Measurements from ENCODE around the gene ERICH6. TPM values are rescaled to one million over a fixed set of nuclear protein-coding genes. Genes with fewer than 3 reads are reported as not detected.

Gene ERICH6
- total and polyA plus RNA-seq, 10 of the 15 experiments (the other 5 are each of a cell fraction or from before 2014, with no cell fraction given), result 0.04 to 0.40 (median 0.22) TPM; not detected in 6

DNA sequence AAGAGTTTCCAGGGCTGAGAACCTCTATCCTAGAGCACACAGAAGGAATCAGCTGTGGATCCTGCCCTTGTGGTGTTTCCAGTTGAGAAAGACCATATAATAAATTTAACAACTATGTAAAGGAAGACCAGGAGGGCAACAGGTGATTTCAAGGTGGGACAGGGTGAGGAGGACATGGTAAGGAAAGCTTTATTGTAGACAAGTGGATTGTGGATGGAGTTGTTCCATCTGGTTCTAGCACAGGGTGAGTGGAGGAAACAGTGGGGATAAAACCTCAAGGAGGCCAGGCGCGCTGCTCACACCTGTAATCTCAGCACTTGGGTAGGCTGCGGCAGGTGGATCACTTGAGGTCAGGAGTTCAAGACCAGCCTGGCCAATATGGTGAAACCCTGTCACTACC, 42.1 kb upstream of the ERICH6 start (continued):
- TF ChIP-seq, protein P1, sequence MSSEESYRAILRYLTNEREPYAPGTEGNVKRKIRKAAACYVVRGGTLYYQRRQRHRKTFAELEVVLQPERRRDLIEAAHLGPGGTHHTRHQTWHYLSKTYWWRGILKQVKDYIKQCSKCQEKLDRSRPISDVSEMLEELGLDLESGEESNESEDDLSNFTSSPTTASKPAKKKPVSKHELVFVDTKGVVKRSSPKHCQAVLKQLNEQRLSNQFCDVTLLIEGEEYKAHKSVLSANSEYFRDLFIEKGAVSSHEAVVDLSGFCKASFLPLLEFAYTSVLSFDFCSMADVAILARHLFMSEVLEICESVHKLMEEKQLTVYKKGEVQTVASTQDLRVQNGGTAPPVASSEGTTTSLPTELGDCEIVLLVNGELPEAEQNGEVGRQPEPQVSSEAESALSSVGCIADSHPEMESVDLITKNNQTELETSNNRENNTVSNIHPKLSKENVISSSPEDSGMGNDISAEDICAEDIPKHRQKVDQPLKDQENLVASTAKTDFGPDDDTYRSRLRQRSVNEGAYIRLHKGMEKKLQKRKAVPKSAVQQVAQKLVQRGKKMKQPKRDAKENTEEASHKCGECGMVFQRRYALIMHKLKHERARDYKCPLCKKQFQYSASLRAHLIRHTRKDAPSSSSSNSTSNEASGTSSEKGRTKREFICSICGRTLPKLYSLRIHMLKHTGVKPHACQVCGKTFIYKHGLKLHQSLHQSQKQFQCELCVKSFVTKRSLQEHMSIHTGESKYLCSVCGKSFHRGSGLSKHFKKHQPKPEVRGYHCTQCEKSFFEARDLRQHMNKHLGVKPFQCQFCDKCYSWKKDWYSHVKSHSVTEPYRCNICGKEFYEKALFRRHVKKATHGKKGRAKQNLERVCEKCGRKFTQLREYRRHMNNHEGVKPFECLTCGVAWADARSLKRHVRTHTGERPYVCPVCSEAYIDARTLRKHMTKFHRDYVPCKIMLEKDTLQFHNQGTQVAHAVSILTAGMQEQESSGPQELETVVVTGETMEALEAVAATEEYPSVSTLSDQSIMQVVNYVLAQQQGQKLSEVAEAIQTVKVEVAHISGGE (CRISPR knock-in tag; IDR thresholded peaks at IDR 0.05), result no peak
- TF ChIP-seq SRF (IDR thresholded peaks at IDR 0.05; ENCODE audit: low read depth in 2 of 2, low read length in 2 of 2) (no peak), YY1 (IDR thresholded peaks at IDR 0.05; ENCODE audit: low read depth, low read length) (no peak)
- TF ChIP-seq, protein P2, sequence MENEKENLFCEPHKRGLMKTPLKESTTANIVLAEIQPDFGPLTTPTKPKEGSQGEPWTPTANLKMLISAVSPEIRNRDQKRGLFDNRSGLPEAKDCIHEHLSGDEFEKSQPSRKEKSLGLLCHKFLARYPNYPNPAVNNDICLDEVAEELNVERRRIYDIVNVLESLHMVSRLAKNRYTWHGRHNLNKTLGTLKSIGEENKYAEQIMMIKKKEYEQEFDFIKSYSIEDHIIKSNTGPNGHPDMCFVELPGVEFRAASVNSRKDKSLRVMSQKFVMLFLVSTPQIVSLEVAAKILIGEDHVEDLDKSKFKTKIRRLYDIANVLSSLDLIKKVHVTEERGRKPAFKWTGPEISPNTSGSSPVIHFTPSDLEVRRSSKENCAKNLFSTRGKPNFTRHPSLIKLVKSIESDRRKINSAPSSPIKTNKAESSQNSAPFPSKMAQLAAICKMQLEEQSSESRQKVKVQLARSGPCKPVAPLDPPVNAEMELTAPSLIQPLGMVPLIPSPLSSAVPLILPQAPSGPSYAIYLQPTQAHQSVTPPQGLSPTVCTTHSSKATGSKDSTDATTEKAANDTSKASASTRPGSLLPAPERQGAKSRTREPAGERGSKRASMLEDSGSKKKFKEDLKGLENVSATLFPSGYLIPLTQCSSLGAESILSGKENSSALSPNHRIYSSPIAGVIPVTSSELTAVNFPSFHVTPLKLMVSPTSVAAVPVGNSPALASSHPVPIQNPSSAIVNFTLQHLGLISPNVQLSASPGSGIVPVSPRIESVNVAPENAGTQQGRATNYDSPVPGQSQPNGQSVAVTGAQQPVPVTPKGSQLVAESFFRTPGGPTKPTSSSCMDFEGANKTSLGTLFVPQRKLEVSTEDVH (IDR thresholded peaks at IDR 0.05; ENCODE audit: low read depth, partially characterized antibody), result no peak

DNA sequence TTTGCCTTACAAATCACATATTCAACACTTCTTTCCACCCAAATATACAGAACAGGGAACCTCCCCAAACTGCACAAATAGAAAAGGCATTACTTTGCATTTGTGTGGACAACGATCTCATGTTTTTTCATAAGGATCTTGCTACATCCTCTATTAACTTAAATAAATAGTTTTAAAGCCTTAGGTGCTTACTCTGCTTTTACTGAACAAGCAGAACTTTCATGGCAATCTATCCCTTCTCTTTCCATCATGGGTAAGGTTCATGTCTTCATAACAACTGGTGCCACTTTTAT, 41.1 kb upstream of the ERICH6 start:
- Histone ChIP-seq H3K4me2 (ENCODE audit: control insufficient read depth, insufficient read depth) (peak overlapping the region; percentile 50; the same call in 1 of the 2 replicates), H3K9me3 (replicated peaks; ENCODE audit: control insufficient read depth, insufficient read depth, low read length) (no peaks in the 10 kb centered on the region), H3K36me3 (ENCODE audit: control insufficient read depth in 2 of 2, insufficient read depth in 2 of 2, low read length in 1 of 2) (peaks cover 2 to 8% of the 10 kb centered on the region in 2 experiments; a peak in 3 of 4 replicates), H3K79me2 (ENCODE audit: control insufficient read depth, insufficient read depth, low read length) (peaks cover 74% of the 10 kb centered on the region), H3K9ac (ENCODE audit: control insufficient read depth, insufficient read depth, low read length) (no peak overlapping the region), H4K20me1 (ENCODE audit: control insufficient read depth, insufficient read depth) (no peaks in the 10 kb centered on the region), H2AFZ (ENCODE audit: control insufficient read depth, low read depth, low read length) (no peak overlapping the region), H3K4me1 (ENCODE audit: control insufficient read depth, insufficient read depth, low read length) (peaks cover 31% of the 10 kb centered on the region), H3K4me3 (no peak overlapping the region), H3K27ac (ENCODE audit: control insufficient read depth, insufficient read depth) (no peak overlapping the region), H3K27me3 (replicated peaks in 1 of 2; ENCODE audit: control insufficient read depth in 2 of 2, insufficient read depth in 2 of 2, low read length in 1 of 2) (no peaks in the 10 kb centered on the region)
- POLR2A ChIA-PET, result interaction anchor here (1.1 to 1.6 kb wide), 3 partner anchors 10 to 17 kb away, joined by 3 to 6 read pairs (median 4); no protein-coding TSS in a partner anchor
- in situ Hi-C loops (cut with MboI), result no loop called here
- RAD21 ChIA-PET (ENCODE audit: unreplicated experiment), result no interaction called here
- TF ChIP-seq TCF12 (IDR thresholded peaks at IDR 0.05; ENCODE audit: low read depth, low read length), result no peak
- CTCF ChIA-PET, result interaction anchor here (1.0 to 3.1 kb wide), 5 partner anchors 14 to 43 kb away, joined by 3 to 7 read pairs (median 4); partner anchors contain the start of gene SIAH2
- ATAC-seq, result no peak
- 46% methylated on average over 1 of the region's 1 CpG for WGBS (ENCODE audit: insufficient coverage, insufficient replicate concordance, low lambda C conversion rate, missing lambda C conversion rate)
- SMC1A ChIA-PET (ENCODE audit: uncharacterized antibody, unreplicated experiment), result interaction anchor here (0.7 to 2.3 kb wide), 4 partner anchors 9 to 19 kb away, joined by 3 to 11 read pairs (median 6); partner anchors contain the start of gene SIAH2
- intact Hi-C loops (cut with micrococcal nuclease; ENCODE audit: unreplicated experiment), result no loop called here
- no peak for FAIRE-seq
- no peak for DNase-seq (ENCODE audit: low read depth, low spot score)
- BruUV-seq (replicated peaks), result no TSS peak
